Measurements from ENCODE around the gene CUEDC1. TPM values are rescaled to one million over a fixed set of nuclear protein-coding genes. Genes with fewer than 3 reads are reported as not detected.
A peak's percentile ranks its signal among the peaks of the same experiment; 100 is the strongest.

Gene CUEDC1
- total and polyA plus RNA-seq, 2 of the 13 experiments (the other 11 are each of a cell fraction or from before 2014, with no cell fraction given), result 7.4 to 12.9 TPM

DNA sequence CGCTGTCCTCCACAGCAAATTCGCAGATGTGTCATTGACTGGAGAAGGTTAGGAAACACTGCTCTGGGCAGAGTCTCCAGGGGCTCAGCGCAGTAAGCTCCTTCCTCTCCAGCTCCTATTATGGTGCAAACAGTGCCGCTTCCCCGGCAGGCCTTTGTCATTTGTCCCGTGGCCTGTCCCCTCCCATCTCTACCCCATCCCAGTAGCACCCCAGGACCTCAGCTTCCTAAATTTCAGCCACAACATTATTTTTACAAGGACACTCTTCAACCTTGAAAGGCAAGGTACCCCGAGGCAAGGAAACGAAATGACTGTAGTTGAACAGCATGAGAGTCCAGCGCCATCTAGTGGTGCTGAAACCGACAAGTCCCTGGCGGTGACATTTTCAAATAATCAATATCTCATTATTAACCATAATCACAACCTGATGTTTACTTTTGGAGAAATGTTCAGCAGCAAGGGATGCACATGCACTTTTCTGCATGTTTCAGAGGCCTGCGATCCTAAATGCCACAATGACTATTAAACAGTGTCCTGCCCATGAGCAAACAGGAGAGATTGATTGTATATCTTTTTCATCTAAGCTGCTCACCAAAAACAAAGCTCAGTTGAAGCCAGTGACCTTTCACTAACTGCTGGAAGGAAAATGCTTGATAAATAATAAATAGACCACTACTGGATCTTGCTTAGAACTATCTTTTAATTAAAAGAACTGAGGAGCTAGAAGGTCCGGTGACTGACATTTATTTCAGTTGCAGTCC lies 121.9 kb downstream of the CUEDC1 start (continued):
- TF ChIP-seq GTF2F1 (IDR thresholded peaks at IDR 0.05; ENCODE audit: low read length) (0 out of 2 replicates have a peak, but pooled peaks have one; percentile 19), ZNF263 (CRISPR knock-in tag; IDR thresholded peaks at IDR 0.05) (0 out of 2 replicates have a peak, but pooled peaks have one; percentile 30), RARA (CRISPR knock-in tag; IDR thresholded peaks at IDR 0.05) (peak; percentile 12; the same call in 1 of the 2 replicates), KLF16 (CRISPR knock-in tag; IDR thresholded peaks at IDR 0.05) (peak in 1 of 2 experiments; percentile 61; a peak in 1 of 4 replicates), ONECUT2 (CRISPR knock-in tag; IDR thresholded peaks at IDR 0.05) (peak; percentile 95), NR3C1 (CRISPR knock-in tag; IDR thresholded peaks at IDR 0.05) (no peak), FOSL2 (CRISPR knock-in tag; IDR thresholded peaks at IDR 0.05) (peak; percentile 22; the same call in 1 of the 2 replicates), EEA1 (CRISPR knock-in tag; IDR thresholded peaks at IDR 0.05; ENCODE audit: borderline replicate concordance) (0 out of 2 replicates have a peak, but pooled peaks have one; percentile 34), ZNF292 (CRISPR knock-in tag; IDR thresholded peaks at IDR 0.05; ENCODE audit: borderline replicate concordance, low read depth) (0 out of 2 replicates have a peak, but pooled peaks have one; percentile 46), KDM5A (IDR thresholded peaks at IDR 0.05; ENCODE audit: borderline replicate concordance, low read length) (peak; percentile 42; the same call in 1 of the 2 replicates)
- TF ChIP-seq, protein P1, sequence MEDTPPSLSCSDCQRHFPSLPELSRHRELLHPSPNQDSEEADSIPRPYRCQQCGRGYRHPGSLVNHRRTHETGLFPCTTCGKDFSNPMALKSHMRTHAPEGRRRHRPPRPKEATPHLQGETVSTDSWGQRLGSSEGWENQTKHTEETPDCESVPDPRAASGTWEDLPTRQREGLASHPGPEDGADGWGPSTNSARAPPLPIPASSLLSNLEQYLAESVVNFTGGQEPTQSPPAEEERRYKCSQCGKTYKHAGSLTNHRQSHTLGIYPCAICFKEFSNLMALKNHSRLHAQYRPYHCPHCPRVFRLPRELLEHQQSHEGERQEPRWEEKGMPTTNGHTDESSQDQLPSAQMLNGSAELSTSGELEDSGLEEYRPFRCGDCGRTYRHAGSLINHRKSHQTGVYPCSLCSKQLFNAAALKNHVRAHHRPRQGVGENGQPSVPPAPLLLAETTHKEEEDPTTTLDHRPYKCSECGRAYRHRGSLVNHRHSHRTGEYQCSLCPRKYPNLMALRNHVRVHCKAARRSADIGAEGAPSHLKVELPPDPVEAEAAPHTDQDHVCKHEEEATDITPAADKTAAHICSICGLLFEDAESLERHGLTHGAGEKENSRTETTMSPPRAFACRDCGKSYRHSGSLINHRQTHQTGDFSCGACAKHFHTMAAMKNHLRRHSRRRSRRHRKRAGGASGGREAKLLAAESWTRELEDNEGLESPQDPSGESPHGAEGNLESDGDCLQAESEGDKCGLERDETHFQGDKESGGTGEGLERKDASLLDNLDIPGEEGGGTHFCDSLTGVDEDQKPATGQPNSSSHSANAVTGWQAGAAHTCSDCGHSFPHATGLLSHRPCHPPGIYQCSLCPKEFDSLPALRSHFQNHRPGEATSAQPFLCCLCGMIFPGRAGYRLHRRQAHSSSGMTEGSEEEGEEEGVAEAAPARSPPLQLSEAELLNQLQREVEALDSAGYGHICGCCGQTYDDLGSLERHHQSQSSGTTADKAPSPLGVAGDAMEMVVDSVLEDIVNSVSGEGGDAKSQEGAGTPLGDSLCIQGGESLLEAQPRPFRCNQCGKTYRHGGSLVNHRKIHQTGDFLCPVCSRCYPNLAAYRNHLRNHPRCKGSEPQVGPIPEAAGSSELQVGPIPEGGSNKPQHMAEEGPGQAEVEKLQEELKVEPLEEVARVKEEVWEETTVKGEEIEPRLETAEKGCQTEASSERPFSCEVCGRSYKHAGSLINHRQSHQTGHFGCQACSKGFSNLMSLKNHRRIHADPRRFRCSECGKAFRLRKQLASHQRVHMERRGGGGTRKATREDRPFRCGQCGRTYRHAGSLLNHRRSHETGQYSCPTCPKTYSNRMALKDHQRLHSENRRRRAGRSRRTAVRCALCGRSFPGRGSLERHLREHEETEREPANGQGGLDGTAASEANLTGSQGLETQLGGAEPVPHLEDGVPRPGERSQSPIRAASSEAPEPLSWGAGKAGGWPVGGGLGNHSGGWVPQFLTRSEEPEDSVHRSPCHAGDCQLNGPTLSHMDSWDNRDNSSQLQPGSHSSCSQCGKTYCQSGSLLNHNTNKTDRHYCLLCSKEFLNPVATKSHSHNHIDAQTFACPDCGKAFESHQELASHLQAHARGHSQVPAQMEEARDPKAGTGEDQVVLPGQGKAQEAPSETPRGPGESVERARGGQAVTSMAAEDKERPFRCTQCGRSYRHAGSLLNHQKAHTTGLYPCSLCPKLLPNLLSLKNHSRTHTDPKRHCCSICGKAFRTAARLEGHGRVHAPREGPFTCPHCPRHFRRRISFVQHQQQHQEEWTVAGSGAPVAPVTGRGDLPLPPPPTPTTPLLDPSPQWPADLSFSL (CRISPR knock-in tag; IDR thresholded peaks at IDR 0.05), result no peak
- TF ChIP-seq, protein P2, sequence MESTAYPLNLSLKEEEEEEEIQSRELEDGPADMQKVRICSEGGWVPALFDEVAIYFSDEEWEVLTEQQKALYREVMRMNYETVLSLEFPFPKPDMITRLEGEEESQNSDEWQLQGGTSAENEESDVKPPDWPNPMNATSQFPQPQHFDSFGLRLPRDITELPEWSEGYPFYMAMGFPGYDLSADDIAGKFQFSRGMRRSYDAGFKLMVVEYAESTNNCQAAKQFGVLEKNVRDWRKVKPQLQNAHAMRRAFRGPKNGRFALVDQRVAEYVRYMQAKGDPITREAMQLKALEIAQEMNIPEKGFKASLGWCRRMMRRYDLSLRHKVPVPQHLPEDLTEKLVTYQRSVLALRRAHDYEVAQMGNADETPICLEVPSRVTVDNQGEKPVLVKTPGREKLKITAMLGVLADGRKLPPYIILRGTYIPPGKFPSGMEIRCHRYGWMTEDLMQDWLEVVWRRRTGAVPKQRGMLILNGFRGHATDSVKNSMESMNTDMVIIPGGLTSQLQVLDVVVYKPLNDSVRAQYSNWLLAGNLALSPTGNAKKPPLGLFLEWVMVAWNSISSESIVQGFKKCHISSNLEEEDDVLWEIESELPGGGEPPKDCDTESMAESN (CRISPR knock-in tag; conservative IDR thresholded peaks at IDR 0.05), result 0 out of 2 replicates have a peak, but pooled peaks have one; percentile 21
- TF ChIP-seq, protein P3, sequence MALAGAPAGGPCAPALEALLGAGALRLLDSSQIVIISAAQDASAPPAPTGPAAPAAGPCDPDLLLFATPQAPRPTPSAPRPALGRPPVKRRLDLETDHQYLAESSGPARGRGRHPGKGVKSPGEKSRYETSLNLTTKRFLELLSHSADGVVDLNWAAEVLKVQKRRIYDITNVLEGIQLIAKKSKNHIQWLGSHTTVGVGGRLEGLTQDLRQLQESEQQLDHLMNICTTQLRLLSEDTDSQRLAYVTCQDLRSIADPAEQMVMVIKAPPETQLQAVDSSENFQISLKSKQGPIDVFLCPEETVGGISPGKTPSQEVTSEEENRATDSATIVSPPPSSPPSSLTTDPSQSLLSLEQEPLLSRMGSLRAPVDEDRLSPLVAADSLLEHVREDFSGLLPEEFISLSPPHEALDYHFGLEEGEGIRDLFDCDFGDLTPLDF (CRISPR knock-in tag; IDR thresholded peaks at IDR 0.05), result no peak
- TF ChIP-seq, protein P4, sequence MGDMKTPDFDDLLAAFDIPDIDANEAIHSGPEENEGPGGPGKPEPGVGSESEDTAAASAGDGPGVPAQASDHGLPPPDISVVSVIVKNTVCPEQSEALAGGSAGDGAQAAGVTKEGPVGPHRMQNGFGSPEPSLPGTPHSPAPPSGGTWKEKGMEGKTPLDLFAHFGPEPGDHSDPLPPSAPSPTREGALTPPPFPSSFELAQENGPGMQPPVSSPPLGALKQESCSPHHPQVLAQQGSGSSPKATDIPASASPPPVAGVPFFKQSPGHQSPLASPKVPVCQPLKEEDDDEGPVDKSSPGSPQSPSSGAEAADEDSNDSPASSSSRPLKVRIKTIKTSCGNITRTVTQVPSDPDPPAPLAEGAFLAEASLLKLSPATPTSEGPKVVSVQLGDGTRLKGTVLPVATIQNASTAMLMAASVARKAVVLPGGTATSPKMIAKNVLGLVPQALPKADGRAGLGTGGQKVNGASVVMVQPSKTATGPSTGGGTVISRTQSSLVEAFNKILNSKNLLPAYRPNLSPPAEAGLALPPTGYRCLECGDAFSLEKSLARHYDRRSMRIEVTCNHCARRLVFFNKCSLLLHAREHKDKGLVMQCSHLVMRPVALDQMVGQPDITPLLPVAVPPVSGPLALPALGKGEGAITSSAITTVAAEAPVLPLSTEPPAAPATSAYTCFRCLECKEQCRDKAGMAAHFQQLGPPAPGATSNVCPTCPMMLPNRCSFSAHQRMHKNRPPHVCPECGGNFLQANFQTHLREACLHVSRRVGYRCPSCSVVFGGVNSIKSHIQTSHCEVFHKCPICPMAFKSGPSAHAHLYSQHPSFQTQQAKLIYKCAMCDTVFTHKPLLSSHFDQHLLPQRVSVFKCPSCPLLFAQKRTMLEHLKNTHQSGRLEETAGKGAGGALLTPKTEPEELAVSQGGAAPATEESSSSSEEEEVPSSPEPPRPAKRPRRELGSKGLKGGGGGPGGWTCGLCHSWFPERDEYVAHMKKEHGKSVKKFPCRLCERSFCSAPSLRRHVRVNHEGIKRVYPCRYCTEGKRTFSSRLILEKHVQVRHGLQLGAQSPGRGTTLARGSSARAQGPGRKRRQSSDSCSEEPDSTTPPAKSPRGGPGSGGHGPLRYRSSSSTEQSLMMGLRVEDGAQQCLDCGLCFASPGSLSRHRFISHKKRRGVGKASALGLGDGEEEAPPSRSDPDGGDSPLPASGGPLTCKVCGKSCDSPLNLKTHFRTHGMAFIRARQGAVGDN (CRISPR knock-in tag; IDR thresholded peaks at IDR 0.05), result peak; percentile 45; the same call in 1 of the 2 replicates

All from HepG2 (cell line).